Pancreas (tissue), 10 donors: ENCODE measurements around the gene PEPD. TPM values are rescaled to one million over a fixed set of nuclear protein-coding genes. Genes with fewer than 3 reads are reported as not detected.

ENCODE experiments used
- ATAC-seq, 4 donors: fragments of 200-7000 bp; cut with Tn5 transposase; one replicate each; pipeline versions ENCODE4 v1.8.0 to v1.9.1; 2020; ENCODE audit warnings: mild to moderate bottlenecking in 4 of 4, moderate library complexity in 4 of 4
- DNase-seq, 6 donors: peaks; one replicate each; pipeline ENCODE4 v3.0.0-alpha.2; 2020
- FAIRE-seq: peaks from 2 replicates; lab custom pipeline; 2012; peaks lifted over from hg19 to GRCh38; lab: Jason Lieb, UNC
- H3K27ac ChIP-seq, 4 donors: fragments of 200-600 bp; sonication (generic); 1 replicate in 3 of 4; 2 replicates in 1 of 4; pipeline versions ENCODE4 v1.5.0 to v1.8.0; 2020
- H3K27me3 ChIP-seq, 4 donors: fragments of 200-600 bp; one replicate each; pipeline ENCODE4 v1.8.0; 2021
- H3K36me3 ChIP-seq, 3 donors: fragments of 200-600 bp; sonication (generic) in 1 of 3; one replicate each; pipeline versions ENCODE4 v1.5.0 to v1.8.0; 2020 to 2021
- H3K4me1 ChIP-seq, 3 donors: fragments of 200-600 bp; one replicate each; pipeline ENCODE4 v1.8.0; 2021
- H3K4me3 ChIP-seq, 4 donors: fragments of 200-600 bp; sonication (generic) in 2 of 4; one replicate each; pipeline versions ENCODE4 v1.5.0 to v1.8.0; 2020 to 2021
- H3K9me3 ChIP-seq, 4 donors: fragments of 200-600 bp; one replicate each; pipeline ENCODE4 v1.8.0; 2021
- WGBS, 2 donors: extraction: QIAGEN DNeasy Blood & Tissue Kit; methylation state at CpG; one replicate each; pipeline ENCODE4 v1.1.7; 2013; 5-methylcytosine and 5-hydroxymethylcytosine counted together
- intact Hi-C, 3 donors: fragments of 100-400 bp; cut with DNase I; formaldehyde crosslinking; loops; one replicate each; pipeline versions ENCODE4 v1.11.1 to v1.14.2; 2022
- polyA plus RNA-seq, 2 donors: library from polyadenylated mRNA; stranded (reverse); fragments of 200-250 nt; gene quantifications; one replicate each; pipeline ENCODE4 v1.2.3, GENCODE V29; 2013
- total RNA-seq, 6 donors: library from RNA; stranded (reverse); fragmentation: NEBNext Ultra II Directional in 4 of 6; extraction: Animal tissue kit (Norgen Biotek cat#: 25700) in 4 of 6; gene quantifications; one replicate each; pipeline versions ENCODE4 v1.2.1 to v1.2.4, GENCODE V29; 2021 to 2023
- TF ChIP-seq, protein P1 (sequence below), 4 donors: fragments of 200-600 bp; sonication (generic) in 3 of 4; IDR thresholded peaks; one replicate each; pipeline versions ENCODE4 v1.5.0 to v1.8.0; 2021; ENCODE audit warnings: antibody characterized with exemption in 4 of 4
- donor health status: healthy with polysubstance abuse.
- donor health status: DM: no; HTN: no; CAD: no; lungs with moderate emphysema.
- donor health status: DM: no; HTN: no; CAD: no.
- donor health status: control.
- donor health status: control.
- donor health status: Bipolar disorder and iron deficiency.
- donor health status: DM: yes; HTN: yes; CAD: no.
- donor health status: DM: no; HTN: no; CAD: no.
- donor health status: DM: no; HTN: no; CAD: no.
- donor health status: DM: yes; HTN: yes; CAD: no.

The PEPD gene
- total and polyA plus RNA-seq, 8 donors: 13.7 to 36.1 (median 22.5) TPM

DNA sequence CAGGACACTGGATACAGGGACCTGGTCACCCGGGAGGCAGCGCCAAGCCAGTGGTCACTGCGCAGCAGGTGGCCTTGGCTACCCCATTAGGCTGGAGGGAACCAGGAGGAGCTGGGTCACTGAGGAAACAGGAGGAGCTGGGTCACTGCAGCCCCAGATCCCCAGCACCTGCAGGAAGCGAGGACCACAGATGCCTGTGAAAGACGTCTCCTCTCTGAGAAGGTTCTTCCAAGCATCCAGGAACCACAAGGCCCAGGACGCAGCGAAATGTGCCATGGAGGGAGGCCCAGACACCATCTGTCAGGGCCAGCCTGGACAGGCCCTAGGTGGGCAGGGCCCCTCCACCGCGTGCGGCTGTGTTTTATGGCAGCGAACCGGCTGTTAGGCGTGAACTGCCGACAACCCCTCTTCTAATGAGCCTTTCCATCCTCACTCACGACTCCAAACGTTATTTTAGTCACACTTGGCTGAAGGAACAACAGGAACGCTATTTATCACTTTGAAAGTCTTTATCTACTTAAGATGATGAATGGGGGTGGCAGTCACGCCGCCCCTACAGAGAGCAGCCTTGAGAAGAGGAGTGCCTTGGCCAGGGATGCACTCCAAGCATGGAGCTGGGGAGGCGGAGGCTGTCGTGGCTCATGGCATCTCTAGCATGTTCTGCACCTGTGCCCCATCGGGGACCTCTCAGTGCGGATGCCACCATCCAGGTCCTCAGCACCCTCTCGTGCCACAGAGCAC is 94.8 kb downstream of the PEPD start:
- ATAC-seq: no peak
- TF ChIP-seq, protein P1, sequence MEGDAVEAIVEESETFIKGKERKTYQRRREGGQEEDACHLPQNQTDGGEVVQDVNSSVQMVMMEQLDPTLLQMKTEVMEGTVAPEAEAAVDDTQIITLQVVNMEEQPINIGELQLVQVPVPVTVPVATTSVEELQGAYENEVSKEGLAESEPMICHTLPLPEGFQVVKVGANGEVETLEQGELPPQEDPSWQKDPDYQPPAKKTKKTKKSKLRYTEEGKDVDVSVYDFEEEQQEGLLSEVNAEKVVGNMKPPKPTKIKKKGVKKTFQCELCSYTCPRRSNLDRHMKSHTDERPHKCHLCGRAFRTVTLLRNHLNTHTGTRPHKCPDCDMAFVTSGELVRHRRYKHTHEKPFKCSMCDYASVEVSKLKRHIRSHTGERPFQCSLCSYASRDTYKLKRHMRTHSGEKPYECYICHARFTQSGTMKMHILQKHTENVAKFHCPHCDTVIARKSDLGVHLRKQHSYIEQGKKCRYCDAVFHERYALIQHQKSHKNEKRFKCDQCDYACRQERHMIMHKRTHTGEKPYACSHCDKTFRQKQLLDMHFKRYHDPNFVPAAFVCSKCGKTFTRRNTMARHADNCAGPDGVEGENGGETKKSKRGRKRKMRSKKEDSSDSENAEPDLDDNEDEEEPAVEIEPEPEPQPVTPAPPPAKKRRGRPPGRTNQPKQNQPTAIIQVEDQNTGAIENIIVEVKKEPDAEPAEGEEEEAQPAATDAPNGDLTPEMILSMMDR (IDR thresholded peaks at IDR 0.05): no peak

DNA sequence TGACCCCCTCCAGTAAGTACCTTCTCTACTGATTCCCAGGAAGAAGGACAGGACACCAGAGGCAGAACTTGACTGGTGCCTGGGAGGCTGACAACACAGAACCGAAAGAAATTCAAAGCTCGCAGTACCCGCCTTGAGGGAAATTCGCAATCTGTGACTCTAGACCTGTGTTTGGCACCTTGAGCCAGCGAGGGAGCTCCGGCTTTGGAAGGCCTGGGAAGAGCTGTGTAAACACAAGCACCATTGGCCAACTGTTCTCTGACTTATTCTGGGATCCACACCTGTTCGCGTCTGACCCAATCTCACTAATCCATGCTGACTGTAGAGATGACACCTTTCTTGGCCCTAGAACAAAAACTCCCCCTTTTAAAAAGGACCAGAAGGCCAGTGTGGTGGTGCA is 97.4 kb downstream of the PEPD start:
- H3K4me1 ChIP-seq: no peaks in the 10 kb centered on the region
- WGBS, 2 donors: 84 to 96% methylated on average over 8 of the region's 8 CpGs
- H3K27me3 ChIP-seq: no peaks in the 10 kb centered on the region
- no peak overlapping the region for H3K4me3 ChIP-seq
- ATAC-seq (no peak), DNase-seq (no peak), FAIRE-seq (no peak)
- H3K27ac ChIP-seq: no peak overlapping the region
- intact Hi-C loops: loop anchor here in 1 of 3 donors (10.0 kb wide), 1 partner anchor 351 kb away; no protein-coding TSS in a partner anchor
- H3K9me3 ChIP-seq: no peaks in the 10 kb centered on the region
- H3K36me3 ChIP-seq: no peaks in the 10 kb centered on the region
- TF ChIP-seq, protein P1 (IDR thresholded peaks at IDR 0.05): no peak

More for the DNA sequence above, 94.8 kb downstream of the PEPD start:
- intact Hi-C loops: loop anchor here in 1 of 3 donors (10.0 kb wide), 1 partner anchor 348 kb away; no protein-coding TSS in a partner anchor
- H3K27ac ChIP-seq: no peak overlapping the region
- H3K9me3 ChIP-seq: no peaks in the 10 kb centered on the region
- H3K4me1 ChIP-seq: no peaks in the 10 kb centered on the region
- no peaks in the 10 kb centered on the region for H3K36me3 ChIP-seq
- DNase-seq (peak in 2 of 6 donors; percentile 31 to 35), FAIRE-seq (no peak)
- no peak overlapping the region for H3K4me3 ChIP-seq
- WGBS, 2 donors: 83 to 84% methylated on average over 24 of the region's 24 CpGs
- H3K27me3 ChIP-seq: no peaks in the 10 kb centered on the region

DNA sequence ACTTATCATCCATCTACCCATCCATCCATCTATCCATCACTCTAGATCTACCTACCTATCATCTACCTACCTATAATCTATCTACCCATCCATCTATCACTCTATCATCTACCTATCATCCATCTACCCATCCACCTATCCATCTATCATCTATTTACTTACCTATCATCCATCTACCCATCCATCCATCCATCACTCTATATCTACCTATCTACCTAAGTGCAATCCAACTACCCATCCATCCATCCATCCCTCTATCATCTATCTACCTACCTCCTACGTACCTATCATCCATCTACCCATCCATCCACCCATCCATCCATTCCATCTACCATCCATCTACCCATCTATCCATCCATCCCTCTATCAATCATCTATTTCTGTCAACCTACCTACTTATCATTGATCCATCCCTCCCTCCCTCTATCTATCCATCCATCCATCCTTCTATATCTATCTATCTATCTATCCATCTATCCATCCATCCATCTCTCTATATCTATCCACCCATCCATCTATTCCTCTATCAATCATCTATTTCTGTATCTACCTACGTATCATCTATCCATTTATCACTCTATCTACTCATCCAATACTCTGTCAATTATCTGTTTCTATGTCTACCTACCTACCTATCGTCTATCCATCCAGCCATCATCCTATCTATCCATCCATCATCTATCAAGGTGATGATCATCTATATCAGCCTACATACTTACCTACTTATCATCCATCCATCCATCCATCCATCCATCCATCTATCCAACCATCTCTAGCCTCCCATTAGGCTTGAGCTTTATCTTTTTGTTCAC is 99.0 kb downstream of the PEPD start:
- TF ChIP-seq, protein P1 (IDR thresholded peaks at IDR 0.05): no peak
- Histone ChIP-seq H3K4me1 (no peaks in the 10 kb centered on the region), H3K9me3 (no peaks in the 10 kb centered on the region), H3K27ac (no peak overlapping the region), H3K36me3 (no peaks in the 10 kb centered on the region), H3K27me3 (no peaks in the 10 kb centered on the region), H3K4me3 (no peak overlapping the region)
- ATAC-seq (no peak), FAIRE-seq (no peak), DNase-seq (no peak)
- WGBS, 2 donors: 84 to 91% methylated on average over 3 of the region's 3 CpGs
- intact Hi-C loops: loop anchor here in 1 of 3 donors (10.0 kb wide), 1 partner anchor 352 kb away; no protein-coding TSS in a partner anchor

DNA sequence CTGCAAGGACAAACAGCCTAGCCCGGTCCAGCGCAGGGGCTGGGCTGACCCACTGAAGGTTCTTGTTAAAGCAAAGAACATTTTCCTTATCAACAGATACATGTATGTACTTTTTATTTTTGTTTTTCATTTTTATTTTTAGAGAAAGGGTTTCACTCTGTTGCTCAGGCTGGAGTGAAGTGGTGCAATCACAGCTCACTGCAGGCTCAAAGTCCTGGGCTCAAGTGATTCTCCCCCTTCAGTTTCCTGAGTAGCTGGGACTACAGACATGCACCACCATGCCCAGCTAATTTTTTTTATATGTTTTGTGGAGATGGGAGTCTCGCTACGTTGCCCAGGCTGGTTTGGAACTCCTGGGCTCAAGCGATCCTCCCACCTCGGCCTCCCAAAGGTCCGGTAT is 100.2 kb downstream of the PEPD start:
- no peak for FAIRE-seq
- no peaks in the 10 kb centered on the region for H3K36me3 ChIP-seq
- peak in 1 of 6 donors; percentile 7 for DNase-seq
- H3K9me3 ChIP-seq: no peaks in the 10 kb centered on the region
- TF ChIP-seq, protein P1 (IDR thresholded peaks at IDR 0.05): no peak
- intact Hi-C loops: loop anchor here in 1 of 3 donors (10.0 kb wide), 1 partner anchor 353 kb away; no protein-coding TSS in a partner anchor
- no peak overlapping the region for H3K4me3 ChIP-seq
- WGBS, 2 donors: 95 to 98% methylated on average over 7 of the region's 7 CpGs
- ATAC-seq: no peak
- H3K27ac ChIP-seq: no peak overlapping the region
- H3K4me1 ChIP-seq: no peaks in the 10 kb centered on the region
- no peaks in the 10 kb centered on the region for H3K27me3 ChIP-seq
